Neural cell (in vitro differentiated cells): ENCODE data around the gene METTL26. TPM values are rescaled to one million over a fixed set of nuclear protein-coding genes. Genes with fewer than 3 reads are reported as not detected.

Experiments used
- H2AFZ ChIP-seq: fragments of 200-600, 300-800 bp; sonication (generic), shearing (Covaris generic); 2 replicates; pipeline ENCODE4 v1.6.0; 2014; ENCODE audit warnings: low read depth, mild to moderate bottlenecking, antibody characterized with exemption, low read length, moderate library complexity
- H3F3A ChIP-seq: fragments of 200-600 bp; shearing (Covaris generic); 2 replicates; pipeline ENCODE4 v1.6.1; 2016; ENCODE audit warnings: mild to moderate bottlenecking, moderate library complexity, mixed read lengths, antibody characterized with exemption, low read length; ENCODE audit not compliant: insufficient read depth, poor library complexity, severe bottlenecking
- H3K27ac ChIP-seq: fragments of 200-600, 300-800 bp; sonication (generic), shearing (Covaris generic); 2 replicates; pipeline ENCODE4 v1.5.1; 2014; ENCODE audit warnings: mild to moderate bottlenecking, low read length, moderate library complexity
- H3K27me3 ChIP-seq: fragments of 300-800, 200-600 bp; sonication (generic), shearing (Covaris generic); 2 replicates; pipeline ENCODE4 v1.6.0; 2014; ENCODE audit warnings: mild to moderate bottlenecking, low read depth, low read length, moderate library complexity; ENCODE audit not compliant: insufficient read depth
- H3K36me3 ChIP-seq: fragments of 300-800, 200-600 bp; sonication (generic), shearing (Covaris generic); 2 replicates; pipeline ENCODE4 v1.5.1; 2014; ENCODE audit warnings: mild to moderate bottlenecking, antibody characterized with exemption, low read length, moderate library complexity; ENCODE audit not compliant: insufficient read depth
- H3K4me2 ChIP-seq: fragments of 300-800, 200-600 bp; sonication (generic), shearing (Covaris generic); 2 replicates; pipeline ENCODE4 v1.6.0; 2014; ENCODE audit warnings: mild to moderate bottlenecking, low read length
- H3K4me3 ChIP-seq: fragments of 300-800, 200-600 bp; sonication (generic), shearing (Covaris generic); 2 replicates; pipeline ENCODE4 v1.5.1; 2014; ENCODE audit warnings: mild to moderate bottlenecking, low read length, moderate library complexity
- H3K79me2 ChIP-seq: fragments of 200-600 bp; shearing (Covaris generic); replicated peaks from 2 replicates; pipeline ENCODE4 v1.6.0; 2014; ENCODE audit warnings: mild to moderate bottlenecking, low read length, moderate library complexity; ENCODE audit not compliant: insufficient read depth
- H3K9ac ChIP-seq: fragments of 300-800, 200-600 bp; sonication (generic), shearing (Covaris generic); 2 replicates; pipeline ENCODE4 v1.6.1; 2016; ENCODE audit warnings: mild to moderate bottlenecking, low read length, mixed read lengths
- H3K9me2 ChIP-seq: fragments of 200-600 bp; shearing (Covaris generic); 2 replicates; pipeline ENCODE4 v1.6.1; 2016; ENCODE audit warnings: mild to moderate bottlenecking, low read length, mixed read lengths; ENCODE audit not compliant: insufficient read depth
- H3K9me3 ChIP-seq: fragments of 200-600, 300-800 bp; sonication (generic), shearing (Covaris generic); 2 replicates; pipeline ENCODE4 v1.6.1; 2016; ENCODE audit warnings: mild to moderate bottlenecking, mixed run types, low read length, moderate library complexity, mixed read lengths
- H4K20me1 ChIP-seq: fragments of 200-600 bp; shearing (Covaris generic); 2 replicates; pipeline ENCODE4 v1.6.1; 2016; ENCODE audit warnings: mild to moderate bottlenecking, mixed run types; ENCODE audit not compliant: insufficient read depth
- EP300 ChIP-seq: fragments of 450-650 bp; conservative IDR thresholded peaks from 2 replicates; pipeline ENCODE4 v1.6.1; 2014; ENCODE audit warnings: antibody characterized with exemption, mild to moderate bottlenecking, moderate library complexity; ENCODE audit not compliant: poor library complexity, severe bottlenecking
- EZH2 ChIP-seq: fragments of 200-600, 300-800 bp; shearing (Covaris generic), sonication (generic); IDR thresholded peaks from 2 replicates; pipeline ENCODE4 v1.6.1; 2014; ENCODE audit warnings: antibody characterized with exemption, low read length, borderline replicate concordance, mild to moderate bottlenecking; ENCODE audit not compliant: insufficient read depth, poor library complexity, severe bottlenecking
- MXI1 ChIP-seq: fragments of 450-650 bp; conservative IDR thresholded peaks from 2 replicates; pipeline ENCODE4 v1.6.1; 2014; ENCODE audit warnings: antibody characterized with exemption, mild to moderate bottlenecking; ENCODE audit not compliant: poor library complexity, severe bottlenecking
- POLR2AphosphoS5 ChIP-seq: IDR thresholded peaks from 2 replicates; pipeline ENCODE4 v1.6.1; 2012
- RAD21 ChIP-seq: fragments of 450-650 bp; conservative IDR thresholded peaks from 2 replicates; pipeline ENCODE4 v1.6.1; 2014; ENCODE audit warnings: antibody characterized with exemption, mild to moderate bottlenecking, moderate library complexity
- SMC3 ChIP-seq: fragments of 450-650 bp; conservative IDR thresholded peaks from 2 replicates; pipeline ENCODE4 v1.6.1; 2014; ENCODE audit warnings: antibody characterized with exemption, mild to moderate bottlenecking, moderate library complexity; ENCODE audit not compliant: poor library complexity
- TAF1 ChIP-seq: IDR thresholded peaks from 2 replicates; pipeline ENCODE4 v1.6.1; 2012; ENCODE audit warnings: low read depth
- polyA plus RNA-seq: library from polyadenylated mRNA; depleted of rRNA; stranded (reverse); fragments of >200 nt; gene quantifications from 2 replicates; pipeline ENCODE4 v1.2.3, GENCODE V29; 2014
- TF ChIP-seq, protein P1 (sequence below): IDR thresholded peaks from 2 replicates; pipeline ENCODE4 v1.6.1; 2012; ENCODE audit warnings: borderline replicate concordance
- TF ChIP-seq, protein P2 (sequence below): fragments of 450-650 bp; IDR thresholded peaks from 2 replicates; pipeline ENCODE4 v1.5.1; 2014; ENCODE audit warnings: antibody characterized with exemption, mild to moderate bottlenecking, moderate library complexity; ENCODE audit not compliant: poor library complexity, severe bottlenecking

The METTL26 gene
- polyA plus RNA-seq, 1 donor from 2014 or later: 127 TPM

DNA sequence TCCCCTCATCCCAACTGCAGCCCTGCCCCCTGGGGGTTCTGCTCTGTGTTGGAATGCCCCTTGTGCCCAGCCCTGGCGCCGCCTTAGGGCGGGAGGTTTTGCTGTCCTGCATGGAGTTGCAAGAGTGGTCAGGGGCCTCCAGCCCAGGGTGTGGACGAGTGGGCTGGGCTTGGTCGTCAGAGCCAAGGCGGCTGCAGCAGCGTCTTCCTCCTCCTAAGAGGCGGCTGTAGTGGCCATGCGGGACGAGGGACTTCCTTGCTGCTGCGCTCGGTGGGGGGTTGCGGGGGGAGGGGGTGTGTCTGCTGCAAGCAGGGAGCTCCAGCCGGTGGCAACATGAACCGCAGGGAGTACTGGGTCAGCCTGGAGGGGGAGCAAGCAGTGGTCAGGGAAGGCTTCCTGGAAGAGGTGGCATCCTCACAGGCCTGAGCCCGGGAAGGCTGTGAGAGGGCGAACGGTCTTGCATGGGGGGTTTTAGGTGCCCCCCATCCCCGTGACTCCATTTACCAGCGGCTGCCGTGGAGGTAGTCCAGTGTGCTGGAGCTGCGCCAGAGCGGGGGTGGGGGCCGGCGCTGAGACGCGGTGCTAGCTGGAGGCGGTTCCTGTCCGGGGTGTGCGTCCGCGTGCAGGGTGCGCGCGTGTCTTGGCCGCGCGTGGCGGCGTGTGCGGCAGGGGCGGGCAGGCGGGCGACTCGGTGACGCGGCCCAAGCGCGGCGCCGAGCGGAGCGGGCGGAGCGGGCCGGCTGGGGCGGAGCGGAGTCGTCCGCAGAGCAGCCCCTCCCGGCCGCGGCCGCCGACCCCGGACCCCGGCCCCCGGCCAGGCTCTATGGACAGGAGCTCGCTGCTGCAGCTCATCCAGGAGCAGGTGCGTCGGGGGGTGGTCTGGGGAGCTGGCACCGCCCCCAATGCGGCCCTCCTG, 39.1 kb upstream of the METTL26 start, which contains the start of gene RHBDL1:
TSS of gene RHBDL1 (plus strand) at position 704 of the 916 bp plus-strand sequence. CDS start at position 824, 120 bp downstream.
- Histone ChIP-seq H2AFZ (no peak within 1 kb of the TSS), H3K36me3 (no peaks in the 10 kb centered on the region), H4K20me1 (no peaks in the 10 kb centered on the region), H3K9me2 (no peaks in the 10 kb centered on the region), H3F3A (no peaks in the 10 kb centered on the region), H3K4me2 (no peak within 1 kb of the TSS), H3K4me3 (no peak within 1 kb of the TSS), H3K9ac (no peak within 1 kb of the TSS), H3K79me2 (no peaks in the 10 kb centered on the region), H3K9me3 (no peaks in the 10 kb centered on the region), H3K27me3 (peaks cover 3% of the 10 kb centered on the region), H3K27ac (no peak within 1 kb of the TSS)
- TF ChIP-seq, protein P1, sequence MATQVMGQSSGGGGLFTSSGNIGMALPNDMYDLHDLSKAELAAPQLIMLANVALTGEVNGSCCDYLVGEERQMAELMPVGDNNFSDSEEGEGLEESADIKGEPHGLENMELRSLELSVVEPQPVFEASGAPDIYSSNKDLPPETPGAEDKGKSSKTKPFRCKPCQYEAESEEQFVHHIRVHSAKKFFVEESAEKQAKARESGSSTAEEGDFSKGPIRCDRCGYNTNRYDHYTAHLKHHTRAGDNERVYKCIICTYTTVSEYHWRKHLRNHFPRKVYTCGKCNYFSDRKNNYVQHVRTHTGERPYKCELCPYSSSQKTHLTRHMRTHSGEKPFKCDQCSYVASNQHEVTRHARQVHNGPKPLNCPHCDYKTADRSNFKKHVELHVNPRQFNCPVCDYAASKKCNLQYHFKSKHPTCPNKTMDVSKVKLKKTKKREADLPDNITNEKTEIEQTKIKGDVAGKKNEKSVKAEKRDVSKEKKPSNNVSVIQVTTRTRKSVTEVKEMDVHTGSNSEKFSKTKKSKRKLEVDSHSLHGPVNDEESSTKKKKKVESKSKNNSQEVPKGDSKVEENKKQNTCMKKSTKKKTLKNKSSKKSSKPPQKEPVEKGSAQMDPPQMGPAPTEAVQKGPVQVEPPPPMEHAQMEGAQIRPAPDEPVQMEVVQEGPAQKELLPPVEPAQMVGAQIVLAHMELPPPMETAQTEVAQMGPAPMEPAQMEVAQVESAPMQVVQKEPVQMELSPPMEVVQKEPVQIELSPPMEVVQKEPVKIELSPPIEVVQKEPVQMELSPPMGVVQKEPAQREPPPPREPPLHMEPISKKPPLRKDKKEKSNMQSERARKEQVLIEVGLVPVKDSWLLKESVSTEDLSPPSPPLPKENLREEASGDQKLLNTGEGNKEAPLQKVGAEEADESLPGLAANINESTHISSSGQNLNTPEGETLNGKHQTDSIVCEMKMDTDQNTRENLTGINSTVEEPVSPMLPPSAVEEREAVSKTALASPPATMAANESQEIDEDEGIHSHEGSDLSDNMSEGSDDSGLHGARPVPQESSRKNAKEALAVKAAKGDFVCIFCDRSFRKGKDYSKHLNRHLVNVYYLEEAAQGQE: no peak
- TF ChIP-seq EZH2 (no peak), TAF1 (no peak), EP300 (no peak), RAD21 (no peak), POLR2AphosphoS5 (no peak), SMC3 (no peak), MXI1 (no peak)
- TF ChIP-seq, protein P2, sequence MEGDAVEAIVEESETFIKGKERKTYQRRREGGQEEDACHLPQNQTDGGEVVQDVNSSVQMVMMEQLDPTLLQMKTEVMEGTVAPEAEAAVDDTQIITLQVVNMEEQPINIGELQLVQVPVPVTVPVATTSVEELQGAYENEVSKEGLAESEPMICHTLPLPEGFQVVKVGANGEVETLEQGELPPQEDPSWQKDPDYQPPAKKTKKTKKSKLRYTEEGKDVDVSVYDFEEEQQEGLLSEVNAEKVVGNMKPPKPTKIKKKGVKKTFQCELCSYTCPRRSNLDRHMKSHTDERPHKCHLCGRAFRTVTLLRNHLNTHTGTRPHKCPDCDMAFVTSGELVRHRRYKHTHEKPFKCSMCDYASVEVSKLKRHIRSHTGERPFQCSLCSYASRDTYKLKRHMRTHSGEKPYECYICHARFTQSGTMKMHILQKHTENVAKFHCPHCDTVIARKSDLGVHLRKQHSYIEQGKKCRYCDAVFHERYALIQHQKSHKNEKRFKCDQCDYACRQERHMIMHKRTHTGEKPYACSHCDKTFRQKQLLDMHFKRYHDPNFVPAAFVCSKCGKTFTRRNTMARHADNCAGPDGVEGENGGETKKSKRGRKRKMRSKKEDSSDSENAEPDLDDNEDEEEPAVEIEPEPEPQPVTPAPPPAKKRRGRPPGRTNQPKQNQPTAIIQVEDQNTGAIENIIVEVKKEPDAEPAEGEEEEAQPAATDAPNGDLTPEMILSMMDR: no peak

DNA sequence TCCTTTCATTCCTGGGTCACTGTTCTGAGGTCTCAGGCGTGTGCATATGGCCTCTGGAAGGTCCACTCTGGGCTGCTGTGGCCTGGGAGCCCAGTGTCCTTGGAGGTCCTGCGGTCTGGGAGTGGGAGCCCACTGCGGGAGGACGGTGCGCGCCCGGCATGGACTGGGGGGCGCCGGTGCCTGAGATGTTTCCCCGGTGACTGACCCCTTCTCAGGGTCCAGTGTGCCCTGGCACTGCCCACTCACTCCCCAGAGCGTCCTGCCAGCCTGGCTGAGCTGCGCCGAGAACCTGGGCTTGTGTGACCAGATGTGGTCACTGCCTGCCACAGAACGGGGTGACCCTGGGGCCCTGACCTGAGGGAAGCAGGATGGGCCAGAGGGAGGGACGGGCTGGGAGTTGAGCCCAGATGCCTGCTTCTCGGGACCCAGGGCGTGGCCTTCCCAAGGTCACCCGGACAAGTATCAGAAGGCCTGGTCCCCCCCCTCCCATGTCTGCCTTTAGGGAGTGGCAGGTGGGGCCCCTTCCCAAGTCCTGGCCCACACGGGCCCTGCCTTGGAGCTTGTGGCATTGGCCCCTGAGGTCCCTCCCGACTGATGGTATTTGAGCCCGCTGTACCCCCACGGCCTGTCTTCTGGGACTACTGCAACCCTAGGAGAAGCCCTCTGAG, 38.2 kb upstream of the METTL26 start:
- Histone ChIP-seq H3F3A (no peaks in the 10 kb centered on the region), H3K9ac (no peak overlapping the region), H2AFZ (no peak overlapping the region), H3K27ac (no peak overlapping the region), H3K36me3 (no peaks in the 10 kb centered on the region), H3K9me2 (no peaks in the 10 kb centered on the region), H3K4me2 (no peak overlapping the region), H3K27me3 (peaks cover 3% of the 10 kb centered on the region), H3K9me3 (no peaks in the 10 kb centered on the region), H4K20me1 (no peaks in the 10 kb centered on the region), H3K4me3 (no peak overlapping the region), H3K79me2 (no peaks in the 10 kb centered on the region)
- TF ChIP-seq MXI1: no peak
- TF ChIP-seq EP300: no peak
- TF ChIP-seq, protein P2: no peak
- no peak for TF ChIP-seq TAF1
